ENCODE results near the gene NFKB2.

Gene NFKB2

GRCh38 chr10:102422545-102423129, 27.1 kb downstream of the NFKB2 start:
- no peak for DNase-seq (ENCODE audit: low read depth)

GRCh38 chr10:102423372-102423968, 28.0 kb downstream of the NFKB2 start:
- no peak for DNase-seq (ENCODE audit: low read depth)

- no peak for DNase-seq (ENCODE audit: low read depth)
Observed at GRCh38 chr10:102424145-102424544, 28.6 kb downstream of the NFKB2 start.

GRCh38 chr10:102424916-102425315, 29.4 kb downstream of the NFKB2 start:
- no peak for DNase-seq (ENCODE audit: low read depth)

- DNase-seq (ENCODE audit: low read depth): no peak
Observed at GRCh38 chr10:102425444-102425843, 29.9 kb downstream of the NFKB2 start.

GRCh38 chr10:102426803-102427287, 31.3 kb downstream of the NFKB2 start:
- DNase-seq (ENCODE audit: low read depth): no peak

- DNase-seq (ENCODE audit: low read depth): no peak
Observed at GRCh38 chr10:102429468-102429867, 34.0 kb downstream of the NFKB2 start.

- DNase-seq (ENCODE audit: low read depth): no peak
Observed at GRCh38 chr10:102431452-102432124, 36.1 kb downstream of the NFKB2 start.

GRCh38 chr10:102432162-102432950, 36.9 kb downstream of the NFKB2 start, which contains the start of gene CUEDC2:
Gene CUEDC2, minus strand, starts transcription at chr10:102432574. Its CDS starts 7,386 bp downstream, at chr10:102425188.
- peak; percentile 92 for DNase-seq (ENCODE audit: low read depth)

- DNase-seq (ENCODE audit: low read depth): no peak
Observed at GRCh38 chr10:102433619-102434046, 38.1 kb downstream of the NFKB2 start.

GRCh38 chr10:102434394-102435132, 39.1 kb downstream of the NFKB2 start:
- no peak for DNase-seq (ENCODE audit: low read depth)

GRCh38 chr10:102435133-102435497, 39.6 kb downstream of the NFKB2 start:
- DNase-seq (ENCODE audit: low read depth): no peak

GRCh38 chr10:102435529-102436233, 40.2 kb downstream of the NFKB2 start:
- no peak for DNase-seq (ENCODE audit: low read depth)

- DNase-seq (ENCODE audit: low read depth): no peak
Observed at GRCh38 chr10:102436312-102436711, 40.8 kb downstream of the NFKB2 start.

GRCh38 chr10:102437515-102437914, 42.0 kb downstream of the NFKB2 start:
- DNase-seq (ENCODE audit: low read depth): no peak

GRCh38 chr10:102438374-102438773, 42.9 kb downstream of the NFKB2 start:
- DNase-seq (ENCODE audit: low read depth): no peak

- DNase-seq (ENCODE audit: low read depth): no peak
Observed at GRCh38 chr10:102444851-102445250, 49.3 kb downstream of the NFKB2 start.

GRCh38 chr10:102449321-102450123, 54.0 kb downstream of the NFKB2 start:
- peak; percentile 79 for DNase-seq (ENCODE audit: low read depth)

- no peak for DNase-seq (ENCODE audit: low read depth)
Observed at GRCh38 chr10:102450124-102450373, 54.5 kb downstream of the NFKB2 start.

- peak; percentile 80 for DNase-seq (ENCODE audit: low read depth)
Observed at GRCh38 chr10:102450374-102451104, 55.0 kb downstream of the NFKB2 start.
